ENCODE measurements around the gene PCNX2.

The PCNX2 gene

DNA sequence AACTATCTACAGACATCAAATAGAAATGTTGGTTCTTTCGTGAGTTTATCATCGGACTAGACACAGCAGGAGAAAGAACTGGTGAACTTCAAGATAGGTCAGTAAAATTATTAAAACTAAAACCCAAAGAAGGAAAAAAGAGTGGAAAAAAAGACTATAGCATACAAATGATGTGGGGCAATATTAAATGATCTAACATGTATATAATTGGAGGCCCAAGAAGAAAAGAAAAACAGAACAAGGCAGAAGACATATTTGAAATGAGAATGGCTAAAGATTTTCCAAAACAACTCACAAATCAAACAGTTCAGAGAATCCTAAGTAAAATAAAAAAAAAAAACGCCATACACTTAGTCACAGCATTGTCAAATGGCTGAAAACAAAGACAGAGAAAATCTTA, 101.8 kb downstream of the PCNX2 start:
- peaks cover 6% of the 10 kb centered on the region; the same call in 1 of the 2 replicates for H3K36me3 ChIP-seq (ENCODE audit: low read length)

DNA sequence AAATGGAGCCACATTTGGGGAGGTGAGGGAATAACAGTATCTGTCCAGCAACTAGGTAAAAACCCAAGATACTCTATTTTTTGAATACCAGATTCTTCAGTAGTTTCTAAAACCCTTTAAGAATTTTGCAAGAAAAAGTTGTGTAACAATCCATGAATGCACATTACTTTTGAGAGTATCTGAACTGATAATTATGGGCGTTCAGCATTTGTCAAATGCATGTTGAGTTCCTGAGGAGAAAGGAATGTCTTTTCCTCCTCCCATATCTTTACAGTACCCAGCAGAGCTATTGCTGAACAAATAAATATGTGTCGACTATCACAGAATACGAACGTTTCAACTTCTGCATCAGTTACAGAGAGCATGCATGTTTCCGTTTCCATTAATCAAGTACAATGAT, 104.5 kb downstream of the PCNX2 start:
- Histone ChIP-seq H3K9ac (ENCODE audit: low read length) (no peak overlapping the region), H3F3A (ENCODE audit: insufficient read depth) (no peaks in the 10 kb centered on the region), H2AFZ (ENCODE audit: low read depth, low read length, severe bottlenecking) (no peak overlapping the region), H3K36me3 (ENCODE audit: low read length) (0 out of 2 replicates have a peak, but pooled peaks cover 2% of the 10 kb centered on the region), H3K9me3 (ENCODE audit: insufficient read depth, low read length) (no peaks in the 10 kb centered on the region), H3K79me2 (ENCODE audit: insufficient read depth, low read length) (no peaks in the 10 kb centered on the region), H3K27me3 (ENCODE audit: low read length) (no peaks in the 10 kb centered on the region), H3K9me2 (replicated peaks; ENCODE audit: insufficient read depth, low read length) (no peaks in the 10 kb centered on the region), H3K27ac (ENCODE audit: low read depth, low read length) (no peak overlapping the region), H4K20me1 (ENCODE audit: low read depth, low read length) (no peaks in the 10 kb centered on the region), H3K4me3 (ENCODE audit: insufficient read depth, low read length, poor library complexity, severe bottlenecking) (no peak overlapping the region), H3K4me2 (ENCODE audit: low read depth, low read length, poor library complexity, severe bottlenecking) (no peak overlapping the region)
- TF ChIP-seq EZH2phosphoT487 (conservative IDR thresholded peaks at IDR 0.05; ENCODE audit: low read length): no peak
- TF ChIP-seq, protein P1, sequence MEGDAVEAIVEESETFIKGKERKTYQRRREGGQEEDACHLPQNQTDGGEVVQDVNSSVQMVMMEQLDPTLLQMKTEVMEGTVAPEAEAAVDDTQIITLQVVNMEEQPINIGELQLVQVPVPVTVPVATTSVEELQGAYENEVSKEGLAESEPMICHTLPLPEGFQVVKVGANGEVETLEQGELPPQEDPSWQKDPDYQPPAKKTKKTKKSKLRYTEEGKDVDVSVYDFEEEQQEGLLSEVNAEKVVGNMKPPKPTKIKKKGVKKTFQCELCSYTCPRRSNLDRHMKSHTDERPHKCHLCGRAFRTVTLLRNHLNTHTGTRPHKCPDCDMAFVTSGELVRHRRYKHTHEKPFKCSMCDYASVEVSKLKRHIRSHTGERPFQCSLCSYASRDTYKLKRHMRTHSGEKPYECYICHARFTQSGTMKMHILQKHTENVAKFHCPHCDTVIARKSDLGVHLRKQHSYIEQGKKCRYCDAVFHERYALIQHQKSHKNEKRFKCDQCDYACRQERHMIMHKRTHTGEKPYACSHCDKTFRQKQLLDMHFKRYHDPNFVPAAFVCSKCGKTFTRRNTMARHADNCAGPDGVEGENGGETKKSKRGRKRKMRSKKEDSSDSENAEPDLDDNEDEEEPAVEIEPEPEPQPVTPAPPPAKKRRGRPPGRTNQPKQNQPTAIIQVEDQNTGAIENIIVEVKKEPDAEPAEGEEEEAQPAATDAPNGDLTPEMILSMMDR (IDR thresholded peaks at IDR 0.05; ENCODE audit: insufficient read depth, low read length, poor library complexity, severe bottlenecking): no peak

More for the DNA sequence above, 101.8 kb downstream of the PCNX2 start:
- TF ChIP-seq, protein P1 (IDR thresholded peaks at IDR 0.05; ENCODE audit: insufficient read depth, low read length, poor library complexity, severe bottlenecking): no peak
- no peak for TF ChIP-seq EZH2phosphoT487 (conservative IDR thresholded peaks at IDR 0.05; ENCODE audit: low read length)
- H4K20me1 ChIP-seq (ENCODE audit: low read depth, low read length): no peaks in the 10 kb centered on the region
- no peaks in the 10 kb centered on the region for H3K27me3 ChIP-seq (ENCODE audit: low read length)
- H3K9me3 ChIP-seq (ENCODE audit: insufficient read depth, low read length): no peaks in the 10 kb centered on the region
- no peaks in the 10 kb centered on the region for H3F3A ChIP-seq (ENCODE audit: insufficient read depth)
- H3K79me2 ChIP-seq (ENCODE audit: insufficient read depth, low read length): no peaks in the 10 kb centered on the region
- H3K4me2 ChIP-seq (ENCODE audit: low read depth, low read length, poor library complexity, severe bottlenecking): no peak overlapping the region
- H2AFZ ChIP-seq (ENCODE audit: low read depth, low read length, severe bottlenecking): no peak overlapping the region
- H3K9ac ChIP-seq (ENCODE audit: low read length): no peak overlapping the region
- no peak overlapping the region for H3K4me3 ChIP-seq (ENCODE audit: insufficient read depth, low read length, poor library complexity, severe bottlenecking)
- no peak overlapping the region for H3K27ac ChIP-seq (ENCODE audit: low read depth, low read length)
- no peaks in the 10 kb centered on the region for H3K9me2 ChIP-seq (replicated peaks; ENCODE audit: insufficient read depth, low read length)

DNA sequence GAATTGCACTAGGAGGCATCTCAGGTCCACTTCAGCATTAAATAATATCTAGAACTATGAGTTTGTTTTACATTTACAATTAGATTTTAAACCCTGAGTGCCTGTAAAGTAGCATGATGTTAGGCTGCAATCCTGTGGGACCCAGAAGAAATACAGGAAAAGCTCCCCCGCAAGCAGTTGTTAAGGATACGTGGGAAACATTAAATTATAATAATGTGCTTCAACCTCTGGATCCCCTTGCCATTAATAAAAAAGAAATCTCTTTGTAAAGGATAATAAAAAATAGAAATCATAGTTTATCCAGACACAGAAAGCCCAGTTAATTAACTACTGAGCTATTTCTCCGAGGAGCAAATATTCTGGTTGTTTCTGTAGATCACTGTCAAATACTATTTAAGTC, 106.0 kb downstream of the PCNX2 start:
- Histone ChIP-seq H3K36me3 (ENCODE audit: low read length) (no peaks in the 10 kb centered on the region), H3K9me3 (ENCODE audit: insufficient read depth, low read length) (no peaks in the 10 kb centered on the region), H3K4me3 (ENCODE audit: insufficient read depth, low read length, poor library complexity, severe bottlenecking) (no peak overlapping the region), H4K20me1 (ENCODE audit: low read depth, low read length) (no peaks in the 10 kb centered on the region), H3K79me2 (ENCODE audit: insufficient read depth, low read length) (no peaks in the 10 kb centered on the region), H3K27ac (ENCODE audit: low read depth, low read length) (no peak overlapping the region), H3F3A (ENCODE audit: insufficient read depth) (no peaks in the 10 kb centered on the region), H2AFZ (ENCODE audit: low read depth, low read length, severe bottlenecking) (no peak overlapping the region), H3K27me3 (ENCODE audit: low read length) (no peaks in the 10 kb centered on the region), H3K9ac (ENCODE audit: low read length) (no peak overlapping the region), H3K4me2 (ENCODE audit: low read depth, low read length, poor library complexity, severe bottlenecking) (no peak overlapping the region), H3K9me2 (replicated peaks; ENCODE audit: insufficient read depth, low read length) (no peaks in the 10 kb centered on the region)
- TF ChIP-seq, protein P1 (IDR thresholded peaks at IDR 0.05; ENCODE audit: insufficient read depth, low read length, poor library complexity, severe bottlenecking): no peak
- no peak for TF ChIP-seq EZH2phosphoT487 (conservative IDR thresholded peaks at IDR 0.05; ENCODE audit: low read length)
